ENCODE measurements around the gene ILDR1.

The ILDR1 gene

DNA sequence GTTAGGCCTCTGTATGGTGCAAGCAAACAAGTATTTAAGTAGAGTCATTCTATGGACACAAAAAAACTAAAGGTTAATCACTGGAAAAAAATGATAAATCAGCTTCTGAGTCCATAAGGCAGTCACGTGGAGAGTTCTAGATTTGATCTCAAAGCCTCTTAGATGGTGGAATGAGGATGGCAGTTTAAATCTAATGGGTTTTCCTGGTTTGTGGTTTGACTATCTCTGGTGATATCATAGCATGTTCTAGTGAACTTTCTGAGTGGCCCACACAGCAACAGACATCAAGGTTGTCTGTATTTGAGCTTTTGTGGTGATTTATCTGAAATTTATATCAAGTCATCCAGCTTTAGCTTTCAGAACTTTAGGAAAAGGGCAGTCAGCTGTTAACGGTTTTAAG lies 52.4 kb downstream of the ILDR1 start:
- Histone ChIP-seq H3K79me2 (ENCODE audit: low read length) (no peaks in the 10 kb centered on the region), H3K4me3 (ENCODE audit: low read length) (no peak overlapping the region), H3K4me2 (ENCODE audit: low read length) (no peak overlapping the region), H2AFZ (ENCODE audit: low read depth, low read length) (no peak overlapping the region), H3K4me1 (ENCODE audit: low read length) (no peaks in the 10 kb centered on the region), H3K9me3 (ENCODE audit: insufficient read depth, low read length) (0 out of 2 replicates have a peak, but pooled peaks cover 3% of the 10 kb centered on the region), H3K36me3 (replicated peaks; ENCODE audit: low read depth, low read length) (peaks cover 5% of the 10 kb centered on the region), H4K20me1 (ENCODE audit: insufficient read depth, low read length) (no peaks in the 10 kb centered on the region), H3K27ac (ENCODE audit: low read length) (no peak overlapping the region), H3K9ac (ENCODE audit: low read length) (no peak overlapping the region), H3K27me3 (ENCODE audit: low read depth, low read length) (no peaks in the 10 kb centered on the region)
- no peak for TF ChIP-seq EZH2phosphoT487 (IDR thresholded peaks at IDR 0.05; ENCODE audit: low read depth)
- TF ChIP-seq, protein P1, sequence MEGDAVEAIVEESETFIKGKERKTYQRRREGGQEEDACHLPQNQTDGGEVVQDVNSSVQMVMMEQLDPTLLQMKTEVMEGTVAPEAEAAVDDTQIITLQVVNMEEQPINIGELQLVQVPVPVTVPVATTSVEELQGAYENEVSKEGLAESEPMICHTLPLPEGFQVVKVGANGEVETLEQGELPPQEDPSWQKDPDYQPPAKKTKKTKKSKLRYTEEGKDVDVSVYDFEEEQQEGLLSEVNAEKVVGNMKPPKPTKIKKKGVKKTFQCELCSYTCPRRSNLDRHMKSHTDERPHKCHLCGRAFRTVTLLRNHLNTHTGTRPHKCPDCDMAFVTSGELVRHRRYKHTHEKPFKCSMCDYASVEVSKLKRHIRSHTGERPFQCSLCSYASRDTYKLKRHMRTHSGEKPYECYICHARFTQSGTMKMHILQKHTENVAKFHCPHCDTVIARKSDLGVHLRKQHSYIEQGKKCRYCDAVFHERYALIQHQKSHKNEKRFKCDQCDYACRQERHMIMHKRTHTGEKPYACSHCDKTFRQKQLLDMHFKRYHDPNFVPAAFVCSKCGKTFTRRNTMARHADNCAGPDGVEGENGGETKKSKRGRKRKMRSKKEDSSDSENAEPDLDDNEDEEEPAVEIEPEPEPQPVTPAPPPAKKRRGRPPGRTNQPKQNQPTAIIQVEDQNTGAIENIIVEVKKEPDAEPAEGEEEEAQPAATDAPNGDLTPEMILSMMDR (IDR thresholded peaks at IDR 0.05; ENCODE audit: low read depth, low read length) = no peak

GRCh38 chr3:121963608-121964007 lies 58.4 kb downstream of the ILDR1 start:
- H3K27me3 ChIP-seq (ENCODE audit: low read depth, low read length) = no peaks in the 10 kb centered on the region
- H2AFZ ChIP-seq (ENCODE audit: low read depth, low read length) = no peak overlapping the region
- H3K36me3 ChIP-seq (replicated peaks; ENCODE audit: low read depth, low read length) = peaks cover 28% of the 10 kb centered on the region
- H4K20me1 ChIP-seq (ENCODE audit: insufficient read depth, low read length) = no peaks in the 10 kb centered on the region
- no peak overlapping the region for H3K4me3 ChIP-seq (ENCODE audit: low read length)
- H3K4me1 ChIP-seq (ENCODE audit: low read length) = peaks cover 5% of the 10 kb centered on the region
- H3K4me2 ChIP-seq (ENCODE audit: low read length) = no peak overlapping the region
- no peak overlapping the region for H3K27ac ChIP-seq (ENCODE audit: low read length)
- no peak overlapping the region for H3K9ac ChIP-seq (ENCODE audit: low read length)
- H3K9me3 ChIP-seq (ENCODE audit: insufficient read depth, low read length) = no peaks in the 10 kb centered on the region
- TF ChIP-seq EZH2phosphoT487 (IDR thresholded peaks at IDR 0.05; ENCODE audit: low read depth) = no peak
- TF ChIP-seq, protein P1 (IDR thresholded peaks at IDR 0.05; ENCODE audit: low read depth, low read length) = no peak
- H3K79me2 ChIP-seq (ENCODE audit: low read length) = no peaks in the 10 kb centered on the region

DNA sequence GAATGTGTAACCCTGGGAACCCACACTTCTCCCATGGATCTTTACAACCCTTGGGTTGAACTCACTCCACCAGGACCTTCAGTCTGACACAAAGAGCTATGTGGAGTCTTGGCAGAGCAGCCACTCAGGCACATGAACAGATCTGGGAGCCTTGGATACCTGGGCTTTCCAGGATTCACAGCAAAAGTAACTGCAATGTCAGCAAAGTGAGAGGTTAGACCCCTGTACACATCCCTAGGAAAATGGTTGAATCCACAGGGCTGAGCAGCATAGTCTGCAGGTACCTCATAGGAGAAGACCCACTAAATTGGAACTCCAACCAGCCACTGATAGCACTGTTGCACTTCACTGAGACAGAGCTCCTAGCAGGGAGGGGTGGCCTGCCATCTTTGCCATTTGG lies 59.6 kb downstream of the ILDR1 start:
- Histone ChIP-seq H3K4me1 (ENCODE audit: low read length) (peaks cover 16% of the 10 kb centered on the region), H3K27me3 (ENCODE audit: low read depth, low read length) (no peaks in the 10 kb centered on the region), H3K9ac (ENCODE audit: low read length) (no peak overlapping the region), H3K9me3 (ENCODE audit: insufficient read depth, low read length) (no peaks in the 10 kb centered on the region), H2AFZ (ENCODE audit: low read depth, low read length) (no peak overlapping the region), H3K79me2 (ENCODE audit: low read length) (no peaks in the 10 kb centered on the region), H3K27ac (ENCODE audit: low read length) (no peak overlapping the region), H4K20me1 (ENCODE audit: insufficient read depth, low read length) (no peaks in the 10 kb centered on the region), H3K4me3 (ENCODE audit: low read length) (no peak overlapping the region), H3K36me3 (replicated peaks; ENCODE audit: low read depth, low read length) (peaks cover 36% of the 10 kb centered on the region), H3K4me2 (ENCODE audit: low read length) (no peak overlapping the region)
- TF ChIP-seq, protein P1 (IDR thresholded peaks at IDR 0.05; ENCODE audit: low read depth, low read length) = no peak

DNA sequence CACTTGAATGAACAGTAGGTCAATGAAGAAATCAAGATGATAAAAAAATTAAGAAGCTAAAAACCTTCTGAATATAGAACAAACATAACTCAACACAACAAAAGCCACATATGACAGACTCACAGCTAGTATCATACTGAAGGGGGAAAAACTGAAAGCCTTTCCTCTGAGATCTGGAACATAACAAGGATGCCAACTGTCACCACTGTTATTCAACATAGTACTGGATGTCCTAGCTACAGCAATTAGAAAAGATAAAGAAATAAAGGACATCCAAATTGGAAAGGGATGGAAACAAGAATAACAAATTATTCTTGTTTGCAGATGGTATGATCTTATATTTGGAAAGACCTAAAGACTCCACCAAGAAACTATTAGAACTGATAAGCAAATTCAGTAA lies 60.8 kb downstream of the ILDR1 start:
- Histone ChIP-seq H2AFZ (ENCODE audit: low read depth, low read length) (no peak overlapping the region), H3K27me3 (ENCODE audit: low read depth, low read length) (no peaks in the 10 kb centered on the region), H3K4me1 (ENCODE audit: low read length) (peaks cover 28% of the 10 kb centered on the region), H3K4me3 (ENCODE audit: low read length) (no peak overlapping the region), H3K4me2 (ENCODE audit: low read length) (no peak overlapping the region), H3K9me3 (ENCODE audit: insufficient read depth, low read length) (no peaks in the 10 kb centered on the region), H4K20me1 (ENCODE audit: insufficient read depth, low read length) (no peaks in the 10 kb centered on the region), H3K9ac (ENCODE audit: low read length) (no peak overlapping the region), H3K27ac (ENCODE audit: low read length) (no peak overlapping the region), H3K79me2 (ENCODE audit: low read length) (no peaks in the 10 kb centered on the region), H3K36me3 (replicated peaks; ENCODE audit: low read depth, low read length) (peaks cover 36% of the 10 kb centered on the region)
- TF ChIP-seq EZH2phosphoT487 (IDR thresholded peaks at IDR 0.05; ENCODE audit: low read depth) = no peak
- TF ChIP-seq, protein P1 (IDR thresholded peaks at IDR 0.05; ENCODE audit: low read depth, low read length) = no peak

Measured in OCI-LY3 (cell line).